Loucy (cell line): ENCODE results near the gene CCNB1.
"Not testable (repeated sequence)": the region's sequence is repeated elsewhere in the genome, so short reads cannot be mapped to it uniquely, and the experiment has no call there.

Experiments used
- H2AFZ ChIP-seq: fragments of 200-600 bp; sonication (generic); 2 replicates; pipeline ENCODE4 v1.6.0; 2016; ENCODE audit warnings: antibody characterized with exemption, mild to moderate bottlenecking, low read length, moderate library complexity
- H3F3A ChIP-seq: fragments of 200-600 bp; 2 replicates; pipeline ENCODE4 v1.6.0; 2016; ENCODE audit warnings: antibody characterized with exemption, low read depth, mild to moderate bottlenecking
- H3K27me3 ChIP-seq: fragments of 200-600 bp; sonication (generic); 2 replicates; pipeline ENCODE4 v1.6.1; 2014; ENCODE audit warnings: low read length, mild to moderate bottlenecking; ENCODE audit not compliant: insufficient read depth, poor library complexity, severe bottlenecking
- H3K36me3 ChIP-seq: fragments of 200-600 bp; sonication (generic); 2 replicates; pipeline ENCODE4 v1.6.1; 2016; ENCODE audit warnings: low read length; ENCODE audit not compliant: insufficient read depth
- H3K4me1 ChIP-seq: fragments of 200-600 bp; sonication (generic); 2 replicates; pipeline ENCODE4 v1.5.1; 2014; ENCODE audit warnings: low read length, mild to moderate bottlenecking; ENCODE audit not compliant: insufficient read depth, poor library complexity, severe bottlenecking
- H3K4me2 ChIP-seq: fragments of 200-600 bp; sonication (generic); 2 replicates; pipeline ENCODE4 v1.6.0; 2014; ENCODE audit warnings: antibody characterized with exemption, low read length, low read depth, mild to moderate bottlenecking; ENCODE audit not compliant: poor library complexity, severe bottlenecking
- H3K4me3 ChIP-seq: fragments of 200-600 bp; sonication (generic); 2 replicates; pipeline ENCODE4 v1.5.1; 2014; ENCODE audit warnings: low read length, mild to moderate bottlenecking, mixed read lengths; ENCODE audit not compliant: poor library complexity, severe bottlenecking
- H3K79me2 ChIP-seq: fragments of 200-600 bp; sonication (generic); 2 replicates; pipeline ENCODE4 v1.6.1; 2014; ENCODE audit warnings: low read length; ENCODE audit not compliant: insufficient read depth
- H3K9ac ChIP-seq: fragments of 200-600 bp; sonication (generic); 2 replicates; pipeline ENCODE4 v1.6.0; 2014; ENCODE audit warnings: mild to moderate bottlenecking, low read depth, low read length, moderate library complexity; ENCODE audit not compliant: poor library complexity, severe bottlenecking
- H3K9me2 ChIP-seq: fragments of 200-600 bp; sonication (generic); replicated peaks from 2 replicates; pipeline ENCODE4 v1.6.1; 2016; ENCODE audit warnings: low read depth, low read length, mixed read lengths
- H3K9me3 ChIP-seq: fragments of 200-600 bp; sonication (generic); 2 replicates; pipeline ENCODE4 v1.6.1; 2014; ENCODE audit warnings: mild to moderate bottlenecking, antibody characterized with exemption, low read length, low read depth; ENCODE audit not compliant: insufficient read depth
- H4K20me1 ChIP-seq: fragments of 200-600 bp; sonication (generic); 2 replicates; pipeline ENCODE4 v1.6.0; 2014; ENCODE audit warnings: antibody characterized with exemption, low read length, mild to moderate bottlenecking; ENCODE audit not compliant: insufficient read depth, poor library complexity, severe bottlenecking
- EZH2phosphoT487 ChIP-seq: fragments of 200-600 bp; IDR thresholded peaks from 2 replicates; pipeline ENCODE4 v1.6.1; 2018; ENCODE audit warnings: antibody characterized with exemption, mild to moderate bottlenecking, moderate library complexity, borderline replicate concordance
- TF ChIP-seq, protein P1 (sequence below): fragments of 200-600 bp; sonication (generic); conservative IDR thresholded peaks from 2 replicates; pipeline ENCODE4 v1.5.1; 2014; ENCODE audit warnings: mild to moderate bottlenecking, antibody characterized with exemption, low read length

Gene CCNB1

DNA sequence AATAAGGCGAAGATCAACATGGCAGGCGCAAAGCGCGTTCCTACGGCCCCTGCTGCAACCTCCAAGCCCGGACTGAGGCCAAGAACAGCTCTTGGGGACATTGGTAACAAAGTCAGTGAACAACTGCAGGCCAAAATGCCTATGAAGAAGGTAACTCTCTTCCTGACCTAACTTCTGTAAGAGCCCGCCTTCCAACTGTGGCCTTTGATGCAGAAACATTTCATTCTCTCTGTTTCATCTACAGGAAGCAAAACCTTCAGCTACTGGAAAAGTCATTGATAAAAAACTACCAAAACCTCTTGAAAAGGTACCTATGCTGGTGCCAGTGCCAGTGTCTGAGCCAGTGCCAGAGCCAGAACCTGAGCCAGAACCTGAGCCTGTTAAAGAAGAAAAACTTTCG, 979 bp downstream of the CCNB1 start:
- peaks cover 59% of the 10 kb centered on the region for H3K79me2 ChIP-seq
- H3K4me3 ChIP-seq: peak overlapping the region; percentile 94
- peaks cover 21% of the 10 kb centered on the region for H4K20me1 ChIP-seq
- H3K27me3 ChIP-seq: no peaks in the 10 kb centered on the region
- H3K4me1 ChIP-seq: peaks cover 48% of the 10 kb centered on the region
- peak overlapping the region; percentile 97 for H3K9ac ChIP-seq
- TF ChIP-seq, protein P1, sequence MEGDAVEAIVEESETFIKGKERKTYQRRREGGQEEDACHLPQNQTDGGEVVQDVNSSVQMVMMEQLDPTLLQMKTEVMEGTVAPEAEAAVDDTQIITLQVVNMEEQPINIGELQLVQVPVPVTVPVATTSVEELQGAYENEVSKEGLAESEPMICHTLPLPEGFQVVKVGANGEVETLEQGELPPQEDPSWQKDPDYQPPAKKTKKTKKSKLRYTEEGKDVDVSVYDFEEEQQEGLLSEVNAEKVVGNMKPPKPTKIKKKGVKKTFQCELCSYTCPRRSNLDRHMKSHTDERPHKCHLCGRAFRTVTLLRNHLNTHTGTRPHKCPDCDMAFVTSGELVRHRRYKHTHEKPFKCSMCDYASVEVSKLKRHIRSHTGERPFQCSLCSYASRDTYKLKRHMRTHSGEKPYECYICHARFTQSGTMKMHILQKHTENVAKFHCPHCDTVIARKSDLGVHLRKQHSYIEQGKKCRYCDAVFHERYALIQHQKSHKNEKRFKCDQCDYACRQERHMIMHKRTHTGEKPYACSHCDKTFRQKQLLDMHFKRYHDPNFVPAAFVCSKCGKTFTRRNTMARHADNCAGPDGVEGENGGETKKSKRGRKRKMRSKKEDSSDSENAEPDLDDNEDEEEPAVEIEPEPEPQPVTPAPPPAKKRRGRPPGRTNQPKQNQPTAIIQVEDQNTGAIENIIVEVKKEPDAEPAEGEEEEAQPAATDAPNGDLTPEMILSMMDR: no peak
- TF ChIP-seq EZH2phosphoT487: no peak
- H3K9me2 ChIP-seq: no peaks in the 10 kb centered on the region
- H3K9me3 ChIP-seq: no peaks in the 10 kb centered on the region
- H2AFZ ChIP-seq: peak overlapping the region; percentile 86; the same call in 1 of the 2 replicates
- peaks cover 21% of the 10 kb centered on the region; the same call in 1 of the 2 replicates for H3K36me3 ChIP-seq
- no peaks in the 10 kb centered on the region for H3F3A ChIP-seq
- peak overlapping the region; percentile 95 for H3K4me2 ChIP-seq

DNA sequence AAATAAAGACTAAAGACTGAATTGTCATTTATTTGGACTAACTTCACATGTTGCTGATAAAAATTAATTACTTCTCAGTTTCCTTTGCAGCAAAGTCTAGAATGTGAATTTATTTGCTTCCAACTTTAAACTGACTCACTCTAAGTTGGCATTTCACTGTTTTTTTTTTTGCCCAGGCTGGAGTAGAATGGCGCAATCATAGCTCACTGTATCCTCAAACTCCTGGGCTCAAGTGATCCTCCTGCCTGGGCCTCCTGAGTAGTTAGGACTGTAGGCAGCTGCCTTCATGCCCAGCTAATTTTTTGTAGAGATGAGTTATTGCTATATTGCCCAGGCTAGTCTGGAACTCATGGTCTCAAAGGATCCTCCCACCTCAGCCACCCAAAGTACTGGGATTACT, 3.5 kb downstream of the CCNB1 start:
- peaks cover 55% of the 10 kb centered on the region for H3K4me1 ChIP-seq
- no peaks in the 10 kb centered on the region for H3F3A ChIP-seq
- H4K20me1 ChIP-seq: peaks cover 36% of the 10 kb centered on the region
- H3K27me3 ChIP-seq: no peaks in the 10 kb centered on the region
- peak overlapping the region; percentile 57 for H3K4me2 ChIP-seq
- peaks cover 46% of the 10 kb centered on the region; the same call in 1 of the 2 replicates for H3K36me3 ChIP-seq
- no peak overlapping the region for H3K9ac ChIP-seq
- TF ChIP-seq, protein P1: no peak
- no peak for TF ChIP-seq EZH2phosphoT487
- no peaks in the 10 kb centered on the region for H3K9me3 ChIP-seq
- peaks cover 83% of the 10 kb centered on the region for H3K79me2 ChIP-seq
- no peak overlapping the region for H2AFZ ChIP-seq
- H3K9me2 ChIP-seq: no peaks in the 10 kb centered on the region
- H3K4me3 ChIP-seq: peak overlapping the region; percentile 49

DNA sequence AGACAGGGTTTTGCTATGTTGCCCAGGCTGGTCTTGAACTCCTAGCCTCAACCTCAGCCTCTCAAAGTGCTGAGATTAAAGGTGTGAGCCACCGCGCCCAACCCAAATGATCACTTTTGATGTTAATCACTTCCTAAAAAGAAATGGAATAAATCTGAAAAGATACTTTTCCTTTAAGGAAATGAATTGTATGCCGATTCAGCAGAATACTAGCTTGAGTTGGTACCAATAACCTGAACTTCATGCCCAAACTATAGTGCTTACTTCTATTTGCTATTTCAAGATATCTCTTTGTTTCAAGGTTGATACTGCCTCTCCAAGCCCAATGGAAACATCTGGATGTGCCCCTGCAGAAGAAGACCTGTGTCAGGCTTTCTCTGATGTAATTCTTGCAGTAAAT, 4.0 kb downstream of the CCNB1 start:
- H3K79me2 ChIP-seq: peaks cover 84% of the 10 kb centered on the region
- H3K9me3 ChIP-seq: no peaks in the 10 kb centered on the region
- no peaks in the 10 kb centered on the region for H3F3A ChIP-seq
- H4K20me1 ChIP-seq: peaks cover 37% of the 10 kb centered on the region
- H2AFZ ChIP-seq: no peak overlapping the region
- H3K4me1 ChIP-seq: peaks cover 54% of the 10 kb centered on the region
- H3K36me3 ChIP-seq: peaks cover 50% of the 10 kb centered on the region; the same call in 1 of the 2 replicates
- H3K4me3 ChIP-seq: peak overlapping the region; percentile 49
- no peak overlapping the region for H3K9ac ChIP-seq
- peak overlapping the region; percentile 57 for H3K4me2 ChIP-seq
- H3K9me2 ChIP-seq: no peaks in the 10 kb centered on the region
- TF ChIP-seq, protein P1: no peak
- no peak for TF ChIP-seq EZH2phosphoT487
- H3K27me3 ChIP-seq: no peaks in the 10 kb centered on the region

DNA sequence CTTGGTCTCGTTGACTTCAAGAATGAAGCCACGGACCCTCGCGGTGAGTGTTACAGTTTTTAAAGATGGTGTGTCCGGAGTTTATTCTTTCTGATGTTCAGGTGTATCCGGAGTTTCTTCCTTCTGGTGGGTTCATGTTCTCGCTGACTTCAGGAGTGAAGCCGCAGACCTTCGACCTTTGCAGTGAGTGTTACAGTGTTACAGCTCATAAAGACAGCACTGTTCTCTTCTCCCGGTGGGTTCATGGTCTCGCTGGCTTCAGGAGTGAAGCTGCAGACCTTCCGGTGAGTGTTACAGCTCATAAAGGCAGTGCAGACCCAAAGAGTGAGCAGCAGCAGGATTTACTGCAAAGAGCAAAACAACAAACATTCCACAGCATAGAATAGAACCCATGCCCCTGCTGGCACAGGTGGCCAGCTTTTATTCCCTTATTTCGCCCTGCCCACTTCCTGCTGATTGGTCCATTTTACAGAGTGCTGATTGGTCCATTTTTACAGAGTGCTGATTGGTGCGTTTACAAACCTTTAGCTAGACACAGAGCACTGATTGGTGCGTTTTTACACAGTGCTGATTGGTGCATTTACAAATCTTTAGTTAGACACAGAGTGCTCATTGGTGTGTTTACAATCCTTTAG, 14.8 kb downstream of the CCNB1 start:
- H3F3A ChIP-seq: peaks cover 13% of the 10 kb centered on the region
- H3K27me3 ChIP-seq, H3K79me2 ChIP-seq, H3K9me3 ChIP-seq, H4K20me1 ChIP-seq, H3K4me3 ChIP-seq, H3K9me2 ChIP-seq, H3K4me1 ChIP-seq, H3K4me2 ChIP-seq, H3K9ac ChIP-seq, H2AFZ ChIP-seq: not testable (repeated sequence)
- peaks cover 12% of the 10 kb centered on the region for H3K36me3 ChIP-seq
